ENCODE results near the gene ZNF414.

ZNF414 gene

GRCh38 chr19:8468761-8469373, 45.1 kb downstream of the ZNF414 start:
- Histone ChIP-seq H3K36me3 (ENCODE audit: insufficient read depth, low read length) (peaks cover 95% of the 10 kb centered on the region), H3K4me2 (ENCODE audit: low read length) (no peak overlapping the region), H3K9me3 (ENCODE audit: low read length) (no peaks in the 10 kb centered on the region), H3K27ac (ENCODE audit: low read depth, low read length, poor library complexity, severe bottlenecking) (no peak overlapping the region), H3K9ac (ENCODE audit: low read length) (no peak overlapping the region), H3K4me3 (ENCODE audit: low read depth, low read length, poor library complexity, severe bottlenecking) (no peak overlapping the region), H3K4me1 (ENCODE audit: insufficient read depth, low read length, severe bottlenecking) (peaks cover 20% of the 10 kb centered on the region), H3F3A (ENCODE audit: insufficient read depth, low read length) (no peaks in the 10 kb centered on the region; the same call in 1 of the 2 replicates), H4K20me1 (ENCODE audit: insufficient read depth, low read length) (no peaks in the 10 kb centered on the region), H3K27me3 (ENCODE audit: insufficient read depth, low read length) (no peaks in the 10 kb centered on the region), H2AFZ (ENCODE audit: low read length) (no peak overlapping the region), H3K9me2 (ENCODE audit: low read depth, low read length) (no peaks in the 10 kb centered on the region), H3K79me2 (ENCODE audit: insufficient read depth, low read length) (0 out of 2 replicates have a peak, but pooled peaks cover under 1% of the 10 kb centered on the region)
- TF ChIP-seq CTCF (IDR thresholded peaks at IDR 0.05; ENCODE audit: low read length) (no peak), EZH2 (IDR thresholded peaks at IDR 0.05; ENCODE audit: borderline replicate concordance, low read length) (no peak)

GRCh38 chr19:8468124-8468523, 45.8 kb downstream of the ZNF414 start:
- Histone ChIP-seq H2AFZ (ENCODE audit: low read length) (no peak overlapping the region), H3K27me3 (ENCODE audit: insufficient read depth, low read length) (no peaks in the 10 kb centered on the region), H3K27ac (ENCODE audit: low read depth, low read length, poor library complexity, severe bottlenecking) (no peak overlapping the region), H3K79me2 (ENCODE audit: insufficient read depth, low read length) (peaks cover 7% of the 10 kb centered on the region; the same call in 1 of the 2 replicates), H3K9ac (ENCODE audit: low read length) (no peak overlapping the region), H3K4me2 (ENCODE audit: low read length) (no peak overlapping the region), H4K20me1 (ENCODE audit: insufficient read depth, low read length) (no peaks in the 10 kb centered on the region), H3K36me3 (ENCODE audit: insufficient read depth, low read length) (peaks cover 100% of the 10 kb centered on the region), H3K9me3 (ENCODE audit: low read length) (no peaks in the 10 kb centered on the region), H3K4me1 (ENCODE audit: insufficient read depth, low read length, severe bottlenecking) (peaks cover 13% of the 10 kb centered on the region), H3F3A (ENCODE audit: insufficient read depth, low read length) (no peaks in the 10 kb centered on the region), H3K4me3 (ENCODE audit: low read depth, low read length, poor library complexity, severe bottlenecking) (no peak overlapping the region), H3K9me2 (ENCODE audit: low read depth, low read length) (no peaks in the 10 kb centered on the region)
- TF ChIP-seq EZH2 (IDR thresholded peaks at IDR 0.05; ENCODE audit: borderline replicate concordance, low read length) = no peak
- no peak for TF ChIP-seq CTCF (IDR thresholded peaks at IDR 0.05; ENCODE audit: low read length)

GRCh38 chr19:8466018-8466417, 47.9 kb downstream of the ZNF414 start:
- Histone ChIP-seq H2AFZ (ENCODE audit: low read length) (no peak overlapping the region), H3K9me2 (ENCODE audit: low read depth, low read length) (no peaks in the 10 kb centered on the region), H3F3A (ENCODE audit: insufficient read depth, low read length) (no peaks in the 10 kb centered on the region), H3K4me1 (ENCODE audit: insufficient read depth, low read length, severe bottlenecking) (no peaks in the 10 kb centered on the region), H3K27me3 (ENCODE audit: insufficient read depth, low read length) (no peaks in the 10 kb centered on the region), H3K9me3 (ENCODE audit: low read length) (no peaks in the 10 kb centered on the region), H3K4me2 (ENCODE audit: low read length) (no peak overlapping the region), H3K27ac (ENCODE audit: low read depth, low read length, poor library complexity, severe bottlenecking) (no peak overlapping the region), H3K79me2 (ENCODE audit: insufficient read depth, low read length) (peaks cover 28% of the 10 kb centered on the region), H4K20me1 (ENCODE audit: insufficient read depth, low read length) (no peaks in the 10 kb centered on the region), H3K36me3 (ENCODE audit: insufficient read depth, low read length) (peaks cover 100% of the 10 kb centered on the region), H3K9ac (ENCODE audit: low read length) (no peak overlapping the region), H3K4me3 (ENCODE audit: low read depth, low read length, poor library complexity, severe bottlenecking) (no peak overlapping the region)
- TF ChIP-seq CTCF (IDR thresholded peaks at IDR 0.05; ENCODE audit: low read length) (no peak), EZH2 (IDR thresholded peaks at IDR 0.05; ENCODE audit: borderline replicate concordance, low read length) (no peak)
